K562 (cell line): Measurements from ENCODE around the gene RARRES2. TPM values are rescaled to one million over a fixed set of nuclear protein-coding genes. Genes with fewer than 3 reads are reported as not detected.
A peak's percentile ranks its signal among the peaks of the same experiment; 100 is the strongest.

Experiments used
- CAMTA2 ChIP-seq: fragments of 250-450 bp; sonication (Bioruptor Pico); conservative IDR thresholded peaks from 2 replicates; pipeline ENCODE4 v1.5.1; 2022
- CCNT2 ChIP-seq: IDR thresholded peaks from 2 replicates; pipeline ENCODE4 v1.6.1; 2011; ENCODE audit warnings: borderline replicate concordance, low read depth, mild to moderate bottlenecking, moderate library complexity, mixed read lengths, low read length; ENCODE audit not compliant: insufficient read length; ENCODE audit errors: extremely low read depth
- MEF2D ChIP-seq: conservative IDR thresholded peaks from 2 replicates; pipeline ENCODE4 v1.6.1; 2016; ENCODE audit warnings: low read depth, missing genetic modification characterization, missing compliant biosample characterization
- RBFOX2 ChIP-seq: fragments of 200-400 bp; formaldehyde crosslinking; IDR thresholded peaks from 2 replicates; pipeline ENCODE4 v1.6.1; 2017; ENCODE audit warnings: low read depth, mild to moderate bottlenecking, low read length, moderate library complexity
- RBM22 ChIP-seq: fragments of 200-400 bp; formaldehyde crosslinking; IDR thresholded peaks from 2 replicates; pipeline ENCODE4 v1.6.1; 2018; ENCODE audit warnings: low read length, low read depth; ENCODE audit not compliant: poor library complexity, severe bottlenecking
- YY1 ChIP-seq, 3 experiments: IDR thresholded peaks; 2 replicates each; pipeline ENCODE4 v1.6.1; 2011; ENCODE audit warnings: low read length in 2 of 3, mild to moderate bottlenecking in 2 of 3, moderate library complexity in 2 of 3, borderline replicate concordance in 1 of 3, control low read depth in 1 of 3, low read depth in 1 of 3; ENCODE audit not compliant: insufficient read depth in 3 of 3, insufficient replicate concordance in 2 of 3, control insufficient read depth in 1 of 3, insufficient read length in 1 of 3; ENCODE audit errors: extremely low read depth in 1 of 3
- ZC3H4 ChIP-seq: sonication (generic); formaldehyde crosslinking; IDR thresholded peaks from 2 replicates; pipeline ENCODE4 v1.9.0; 2021; ENCODE audit warnings: missing genetic modification reagents, borderline replicate concordance
- ZHX1 ChIP-seq: fragments of 150-350 bp; conservative IDR thresholded peaks from 2 replicates; pipeline ENCODE4 v1.6.1; 2014; ENCODE audit warnings: low read length
- polyA plus RNA-seq, 8 experiments: library from polyadenylated mRNA; depleted of rRNA in 4 of 8; stranded (reverse) in 5 of 8; unstranded in 3 of 8; fragments of >200 nt; fragmentation: Nextera tagmentation in 2 of 8; fragmentation: Illumina TruSeq in 1 of 8; extraction: Ambion mirVana in 2 of 8; extraction: Trizol in 1 of 8; gene quantifications; 2 replicates each; pipeline versions ENCODE4 v1.2.1 to v1.2.3, GENCODE V29; 2011 to 2014; ENCODE audit warnings: inconsistent platforms in 1 of 8, missing spikeins in 1 of 8
- total RNA-seq, 7 experiments: library from RNA; depleted of rRNA in 6 of 7; stranded (reverse); fragments of >200 nt in 6 of 7; fragmentation: Illumina TruSeq in 2 of 7; extraction: Trizol in 2 of 7; gene quantifications; 2 replicates each; pipeline versions ENCODE4 v1.2.1 to v1.2.3, GENCODE V29; 2011 to 2021; ENCODE audit warnings: low replicate concordance in 1 of 7
- TF ChIP-seq, protein P1 (sequence below): fragments of 250-450 bp; sonication (Bioruptor Pico); IDR thresholded peaks from 2 replicates; pipeline ENCODE4 v1.5.0; 2021; ENCODE audit warnings: mild to moderate bottlenecking, moderate library complexity
- TF ChIP-seq, protein P2 (sequence below), 3 experiments: fragments of 200-800 bp in 1 of 3; sonication (Bioruptor generic) in 1 of 3; sonication (generic) in 1 of 3; formaldehyde crosslinking in 1 of 3; IDR thresholded peaks; 2 replicates each; pipeline versions ENCODE4 v1.6.1 to v1.8.0; 2016 to 2022; ENCODE audit warnings: mild to moderate bottlenecking in 2 of 3, missing compliant biosample characterization in 2 of 3, missing genetic modification characterization in 2 of 3, missing genetic modification reagents in 1 of 3
- TF ChIP-seq, protein P3 (sequence below): fragments of 250-450 bp; sonication (Bioruptor Pico); IDR thresholded peaks from 2 replicates; pipeline ENCODE4 v1.9.0; 2021; ENCODE audit warnings: mild to moderate bottlenecking
- TF ChIP-seq, protein P4 (sequence below): sonication (generic); formaldehyde crosslinking; IDR thresholded peaks from 2 replicates; pipeline ENCODE4 v1.8.0; 2022; ENCODE audit warnings: mild to moderate bottlenecking, low read depth, missing genetic modification reagents

The RARRES2 gene
- total and polyA plus RNA-seq, 9 of the 15 experiments (the other 6 are each of a cell fraction or from before 2014, with no cell fraction given), result 0.11 to 1.7 (median 0.23) TPM; not detected in 6

DNA sequence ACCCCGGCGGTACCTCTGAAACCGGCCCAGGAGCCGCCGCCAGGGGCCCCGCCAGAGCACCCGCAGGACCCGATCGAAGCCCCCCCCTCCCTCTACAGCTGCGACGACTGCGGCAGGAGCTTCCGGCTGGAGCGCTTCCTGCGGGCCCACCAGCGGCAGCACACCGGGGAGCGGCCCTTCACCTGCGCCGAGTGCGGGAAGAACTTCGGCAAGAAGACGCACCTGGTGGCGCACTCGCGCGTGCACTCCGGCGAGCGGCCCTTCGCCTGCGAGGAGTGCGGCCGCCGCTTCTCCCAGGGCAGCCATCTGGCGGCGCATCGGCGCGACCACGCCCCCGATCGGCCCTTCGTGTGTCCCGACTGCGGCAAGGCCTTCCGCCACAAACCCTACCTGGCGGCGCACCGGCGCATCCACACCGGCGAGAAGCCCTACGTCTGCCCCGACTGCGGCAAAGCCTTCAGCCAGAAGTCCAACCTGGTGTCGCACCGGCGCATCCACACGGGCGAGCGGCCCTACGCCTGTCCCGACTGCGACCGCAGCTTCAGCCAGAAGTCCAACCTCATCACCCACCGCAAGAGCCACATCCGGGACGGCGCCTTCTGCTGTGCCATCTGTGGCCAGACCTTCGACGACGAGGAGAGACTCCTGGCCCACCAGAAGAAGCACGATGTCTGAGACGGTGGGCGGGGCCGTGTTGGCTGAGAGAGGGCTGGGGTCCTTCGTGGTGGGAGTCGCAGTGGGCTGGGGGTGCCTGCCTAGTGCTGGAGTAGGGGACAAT lies 31.0 kb upstream of the RARRES2 start (continued):
- TF ChIP-seq, protein P1, sequence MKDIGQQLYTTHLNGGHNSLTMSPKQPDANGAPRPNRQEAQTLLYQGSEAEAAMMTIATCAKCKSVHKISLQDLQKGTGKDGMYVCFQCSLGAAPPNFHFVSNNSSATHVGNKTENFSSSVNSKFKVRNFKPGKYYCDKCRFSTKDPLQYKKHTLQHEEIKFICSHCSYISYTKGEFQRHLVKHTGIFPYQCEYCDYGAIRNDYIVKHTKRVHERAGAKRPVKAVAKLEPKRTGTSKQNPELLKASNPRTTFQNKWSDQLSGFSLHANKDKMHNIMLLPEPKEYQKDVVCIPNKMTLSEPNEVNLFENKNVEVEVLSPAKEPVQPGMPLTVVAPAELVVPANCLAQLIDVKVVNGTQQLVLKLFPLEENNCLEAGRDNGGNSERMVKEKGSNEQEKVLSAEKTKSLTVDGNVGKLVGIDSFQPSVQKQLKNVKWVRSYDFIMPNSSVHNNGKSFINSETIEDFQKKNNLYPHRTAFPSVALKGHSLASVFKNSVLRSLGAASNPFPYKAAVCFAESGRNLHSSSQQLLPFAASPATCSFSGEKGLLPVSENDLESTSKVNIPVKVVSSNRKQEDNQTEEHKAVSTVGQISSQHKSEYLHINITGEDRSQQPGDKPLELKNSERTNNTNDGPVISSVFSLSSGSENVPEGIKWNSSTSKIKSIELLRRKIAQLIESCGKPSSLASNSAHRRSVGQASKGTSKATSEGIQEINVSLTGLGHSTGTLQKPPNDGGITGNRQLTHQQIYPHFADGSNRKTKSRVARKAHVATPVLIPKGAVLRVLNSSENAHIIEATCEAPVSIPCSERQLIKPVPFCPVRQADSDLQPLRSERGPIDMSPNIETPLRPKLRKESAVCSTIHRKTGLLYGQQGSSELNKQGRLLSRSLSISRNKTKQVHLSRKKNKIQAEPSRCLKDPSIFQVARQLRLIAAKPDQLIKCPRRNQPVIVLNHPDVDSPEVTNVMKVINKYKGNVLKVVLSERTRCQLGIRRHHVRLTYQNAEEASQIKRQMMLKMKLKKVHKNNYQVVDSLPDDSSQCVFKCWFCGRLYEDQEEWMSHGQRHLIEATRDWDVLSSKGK, result no peak
- TF ChIP-seq MEF2D (tag), result no peak
- TF ChIP-seq CAMTA2, result no peak
- TF ChIP-seq CCNT2, result peak; percentile 20
- TF ChIP-seq, protein P2, sequence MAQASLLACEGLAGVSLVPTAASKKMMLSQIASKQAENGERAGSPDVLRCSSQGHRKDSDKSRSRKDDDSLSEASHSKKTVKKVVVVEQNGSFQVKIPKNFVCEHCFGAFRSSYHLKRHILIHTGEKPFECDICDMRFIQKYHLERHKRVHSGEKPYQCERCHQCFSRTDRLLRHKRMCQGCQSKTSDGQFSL (CRISPR knock-in tag; IDR thresholded peaks at IDR 0.05), result 0 out of 2 replicates have a peak, but pooled peaks have one; percentile 47
- TF ChIP-seq, protein P2 (tag; IDR thresholded peaks at IDR 0.05), result no peak
- 0 out of 2 replicates have a peak, but pooled peaks have one; percentile 36 for TF ChIP-seq ZHX1
- TF ChIP-seq RBFOX2, result peak; percentile 70
- TF ChIP-seq, protein P3, sequence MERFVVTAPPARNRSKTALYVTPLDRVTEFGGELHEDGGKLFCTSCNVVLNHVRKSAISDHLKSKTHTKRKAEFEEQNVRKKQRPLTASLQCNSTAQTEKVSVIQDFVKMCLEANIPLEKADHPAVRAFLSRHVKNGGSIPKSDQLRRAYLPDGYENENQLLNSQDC, result no peak
- no peak for TF ChIP-seq YY1 (IDR thresholded peaks at IDR 0.05; ENCODE audit: borderline replicate concordance in 1 of 3, control insufficient read depth in 1 of 3, extremely low read depth in 1 of 3, insufficient read depth in 3 of 3, insufficient read length in 1 of 3, insufficient replicate concordance in 2 of 3, low read depth in 1 of 3, low read length in 2 of 3)
- TF ChIP-seq, protein P4, sequence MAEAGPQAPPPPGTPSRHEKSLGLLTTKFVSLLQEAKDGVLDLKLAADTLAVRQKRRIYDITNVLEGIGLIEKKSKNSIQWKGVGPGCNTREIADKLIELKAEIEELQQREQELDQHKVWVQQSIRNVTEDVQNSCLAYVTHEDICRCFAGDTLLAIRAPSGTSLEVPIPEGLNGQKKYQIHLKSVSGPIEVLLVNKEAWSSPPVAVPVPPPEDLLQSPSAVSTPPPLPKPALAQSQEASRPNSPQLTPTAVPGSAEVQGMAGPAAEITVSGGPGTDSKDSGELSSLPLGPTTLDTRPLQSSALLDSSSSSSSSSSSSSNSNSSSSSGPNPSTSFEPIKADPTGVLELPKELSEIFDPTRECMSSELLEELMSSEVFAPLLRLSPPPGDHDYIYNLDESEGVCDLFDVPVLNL, result no peak
- TF ChIP-seq RBM22, result peak; percentile 77
- peak; percentile 82; the same call in 1 of the 2 replicates for TF ChIP-seq ZC3H4
